Right lobe of liver (tissue), 6 donors: ENCODE data around the gene HTRA3. TPM values are rescaled to one million over a fixed set of nuclear protein-coding genes. Genes with fewer than 3 reads are reported as not detected.

Experiments used
- ATAC-seq, 4 donors: fragments of 200-7000 bp; cut with Tn5 transposase; one replicate each; pipeline ENCODE4 v1.9.1; 2020; ENCODE audit warnings: mild to moderate bottlenecking in 4 of 4, moderate library complexity in 4 of 4
- DNase-seq, 3 donors: peaks; one replicate each; pipeline ENCODE4 v3.0.0-alpha.2; 2020
- H3K27ac ChIP-seq, 3 donors: fragments of 200-600 bp; one replicate each; pipeline ENCODE4 v1.8.0; 2022
- H3K27me3 ChIP-seq, 2 donors: fragments of 200-600 bp; one replicate each; pipeline ENCODE4 v1.8.0; 2022
- H3K36me3 ChIP-seq, 4 donors: fragments of 200-600 bp; sonication (generic) in 1 of 4; one replicate each; pipeline versions ENCODE4 v1.5.1 to v1.8.0; 2017 to 2022; ENCODE audit warnings: control low read depth in 1 of 4
- H3K4me1 ChIP-seq, 4 donors: fragments of 200-600 bp; sonication (generic) in 1 of 4; one replicate each; pipeline versions ENCODE4 v1.5.1 to v1.8.0; 2017 to 2022; ENCODE audit warnings: control low read depth in 1 of 4
- H3K4me3 ChIP-seq, 3 donors: fragments of 200-600 bp; one replicate each; pipeline ENCODE4 v1.8.0; 2022
- H3K9me3 ChIP-seq, 4 donors: fragments of 200-600 bp; sonication (generic) in 1 of 4; one replicate each; pipeline versions ENCODE4 v1.5.1 to v1.8.0; 2017 to 2022; ENCODE audit warnings: control low read depth in 1 of 4
- CTCF ChIP-seq, 4 donors: fragments of 200-600 bp in 3 of 4; fragments of 450-650 bp in 1 of 4; IDR thresholded peaks; one replicate each; pipeline versions ENCODE4 v1.5.1 to v1.8.0; 2016 to 2022; ENCODE audit warnings: antibody characterized with exemption in 4 of 4, mild to moderate bottlenecking in 2 of 4
- POLR2A ChIP-seq: fragments of 450-650 bp; IDR thresholded peaks from one replicate; pipeline ENCODE4 v1.6.1; 2017; ENCODE audit warnings: antibody characterized with exemption, mild to moderate bottlenecking
- WGBS: methylation state at CpG from one replicate; pipeline ENCODE4 v1.1.6; 2018; ENCODE audit warnings: low coverage, low lambda C conversion rate; ENCODE audit not compliant: insufficient coverage; ENCODE audit errors: missing lambda C conversion rate; 5-methylcytosine and 5-hydroxymethylcytosine counted together
- intact Hi-C, 2 donors: fragments of 100-400 bp; cut with DNase I; formaldehyde crosslinking; loops; one replicate each; pipeline versions ENCODE4 v1.11.2 to v1.14.1; 2022
- total RNA-seq, 6 experiments: library from RNA; depleted of rRNA in 2 of 6; stranded (reverse); fragments of >200 nt in 2 of 6; fragmentation: NEBNext Ultra II Directional in 3 of 6; extraction: Animal tissue kit (Norgen Biotek cat#: 25700) in 3 of 6; gene quantifications; one replicate each; pipeline versions ENCODE4 v1.1.0 to v1.2.4, GENCODE V29; 2016 to 2023
- donor health status: DM: no; HTN: yes; CAD: no.
- donor health status: DM: no; HTN: no; CAD: no.
- donor health status: DM: no; HTN: no; CAD: no.
- donor health status: DM: no; HTN: yes; CAD: no.
- donor health status: DM: no; HTN: yes; CAD: no.

Gene HTRA3
- total RNA-seq, 6 experiments from 2014 or later: 0.32 to 1.6 (median 1.0) TPM

DNA sequence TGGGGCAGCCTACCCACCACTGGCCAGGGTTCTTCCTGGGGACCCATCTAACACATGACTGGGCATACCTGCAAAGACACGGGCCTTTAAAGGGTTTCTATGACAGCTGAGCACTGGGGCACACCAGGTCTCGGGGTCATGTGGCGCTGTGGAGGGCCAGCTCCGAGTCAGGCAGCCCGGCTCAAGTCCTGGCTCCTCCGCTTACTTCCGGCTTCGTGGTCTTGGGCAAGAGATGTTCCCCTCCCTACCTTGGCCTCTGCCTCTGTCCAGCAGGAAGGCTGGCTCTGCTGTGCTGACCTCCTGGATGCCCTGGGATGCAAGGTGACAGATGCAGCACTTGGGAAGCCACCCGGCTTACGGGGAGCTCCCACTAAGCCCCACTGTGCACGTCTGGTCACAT lies 37.6 kb downstream of the HTRA3 start:
- Histone ChIP-seq H3K9me3 (no peaks in the 10 kb centered on the region), H3K4me1 (peaks cover 0 to 3% (median 0%) of the 10 kb centered on the region in 4 donors), H3K36me3 (no peaks in the 10 kb centered on the region), H3K27me3 (no peaks in the 10 kb centered on the region), H3K27ac (no peak overlapping the region), H3K4me3 (no peak overlapping the region)
- no CpG with 5 or more reads among the region's 11 CpGs for WGBS
- DNase-seq (peak in 2 of 3 donors; percentile 29 to 32), ATAC-seq (no peak)
- TF ChIP-seq POLR2A (no peak), CTCF (IDR thresholded peaks at IDR 0.05) (no peak)
- intact Hi-C loops: no loop called here

- peak in 2 of 3 donors; percentile 25 to 40 for DNase-seq
- no peak for ATAC-seq
- Histone ChIP-seq H3K27ac (no peak overlapping the region), H3K36me3 (no peaks in the 10 kb centered on the region), H3K4me1 (peaks cover 0 to 3% (median 0%) of the 10 kb centered on the region in 4 donors), H3K27me3 (no peaks in the 10 kb centered on the region), H3K4me3 (no peak overlapping the region), H3K9me3 (peaks cover 0 to 2% (median 0%) of the 10 kb centered on the region in 4 donors)
- TF ChIP-seq CTCF (IDR thresholded peaks at IDR 0.05) (no peak), POLR2A (no peak)
- intact Hi-C loops: no loop called here
- 75% methylated on average over 4 of the region's 7 CpGs for WGBS
Measured at GRCh38 chr4:8307714-8308113, 38.2 kb downstream of the HTRA3 start.

DNA sequence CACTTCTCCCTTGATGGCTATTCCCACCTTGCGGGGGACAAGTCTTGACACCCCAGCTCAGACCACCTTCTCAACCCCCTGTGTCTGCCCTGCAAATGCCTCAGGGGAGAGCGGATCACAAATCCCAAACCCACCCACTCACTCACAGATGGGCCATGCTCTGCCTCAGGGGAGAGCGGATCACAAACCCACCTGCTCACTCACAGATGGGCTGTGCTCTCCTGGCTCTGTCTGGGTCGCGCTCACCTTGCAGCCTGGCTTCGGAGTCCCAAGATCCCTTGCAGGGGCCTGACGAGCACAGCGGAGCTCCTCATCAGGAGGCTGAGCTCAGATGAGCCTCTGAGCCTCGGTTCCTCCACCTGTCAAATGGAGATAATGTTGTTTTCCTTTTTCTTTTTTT lies 38.6 kb downstream of the HTRA3 start:
- peak in 2 of 3 donors; percentile 34 to 43 for DNase-seq
- no peaks in the 10 kb centered on the region for H3K27me3 ChIP-seq
- no peak for ATAC-seq
- intact Hi-C loops: no loop called here
- TF ChIP-seq POLR2A (no peak), CTCF (IDR thresholded peaks at IDR 0.05) (no peak)
- peaks cover 0 to 3% (median 0%) of the 10 kb centered on the region in 4 donors for H3K4me1 ChIP-seq
- no peak overlapping the region for H3K27ac ChIP-seq
- H3K9me3 ChIP-seq: peaks cover 0 to 3% (median 0%) of the 10 kb centered on the region in 4 donors
- no peak overlapping the region for H3K4me3 ChIP-seq
- no peaks in the 10 kb centered on the region for H3K36me3 ChIP-seq
- WGBS: 74% methylated on average over 4 of the region's 9 CpGs

DNA sequence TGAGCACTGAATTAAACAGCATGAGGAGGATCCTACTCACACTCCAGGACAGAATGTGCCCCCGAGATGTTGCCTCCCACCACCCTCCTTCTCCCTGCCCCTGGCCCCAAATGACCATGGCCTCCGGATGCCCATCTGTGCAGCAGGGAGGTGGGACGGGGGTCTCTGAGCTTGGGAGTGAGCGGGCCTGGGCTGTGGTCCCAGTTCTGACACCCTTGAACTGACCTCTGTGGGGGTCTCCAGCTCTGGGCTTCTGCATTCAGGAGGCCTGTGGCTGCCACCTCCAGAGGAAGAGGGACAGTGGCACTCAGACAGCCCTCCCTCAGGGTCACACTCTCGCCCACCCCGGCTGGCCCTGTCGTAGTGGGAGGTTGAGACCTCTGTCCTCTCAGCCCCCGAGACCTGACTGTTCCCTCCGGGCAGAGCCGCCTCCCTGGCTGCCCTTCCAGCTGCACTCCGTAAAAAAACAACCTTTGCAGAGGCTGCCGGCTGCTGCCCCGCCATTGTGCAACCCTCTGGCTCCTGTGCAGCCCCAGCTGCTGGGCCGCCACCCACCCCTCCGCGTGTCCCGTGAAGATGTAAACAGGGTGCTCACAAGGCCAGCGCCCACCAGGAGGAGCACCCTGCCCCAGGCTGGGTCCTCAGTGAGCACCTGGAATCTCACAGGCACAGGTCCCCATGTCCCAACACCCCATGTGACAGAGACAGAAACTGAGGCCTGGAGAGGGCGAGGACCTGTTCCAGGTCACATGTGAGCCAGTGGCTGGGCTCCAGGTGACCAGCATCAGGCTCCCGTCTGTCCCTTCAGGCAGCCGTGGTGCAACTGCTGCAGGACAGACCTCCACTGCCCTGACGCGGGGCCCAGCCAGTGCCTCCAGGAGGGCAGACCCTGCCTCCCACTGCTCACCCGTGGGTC lies 39.6 kb downstream of the HTRA3 start:
- intact Hi-C loops: no loop called here
- peak in 1 of 4 donors; percentile 77 for ATAC-seq

More for the DNA sequence above, 39.6 kb downstream of the HTRA3 start:
- peak in 2 of 3 donors; percentile 46 to 53 for DNase-seq
- Histone ChIP-seq H3K9me3 (peaks cover 0 to 3% (median 0%) of the 10 kb centered on the region in 4 donors), H3K27me3 (no peaks in the 10 kb centered on the region), H3K36me3 (no peaks in the 10 kb centered on the region), H3K27ac (no peak overlapping the region), H3K4me3 (no peak overlapping the region), H3K4me1 (peaks cover 0 to 3% (median 0%) of the 10 kb centered on the region in 4 donors)
- TF ChIP-seq POLR2A (no peak), CTCF (IDR thresholded peaks at IDR 0.05) (no peak)
- no CpG with 5 or more reads among the region's 24 CpGs for WGBS
